ENCODE results near the gene TUBE1.
A peak's percentile ranks its signal among the peaks of the same experiment; 100 is the strongest.
"Not testable (repeated sequence)": the region's sequence is repeated elsewhere in the genome, so short reads cannot be mapped to it uniquely, and the experiment has no call there.

Gene TUBE1

GRCh38 chr6:112087136-112087911, at the start of gene TUBE1, which contains the start of gene FAM229B:
Gene TUBE1, minus strand, starts transcription at chr6:112087482. Its CDS starts 48 bp downstream, at chr6:112087434.
Gene FAM229B, plus strand, starts transcription at chr6:112087591. Its CDS starts 11,693 bp downstream, at chr6:112099284.
- H3K9me3 Mint-ChIP-seq = no peaks in the 10 kb centered on the region
- no peak within 1 kb of the TSS for H3K4me3 Mint-ChIP-seq
- H3K27me3 Mint-ChIP-seq = peaks cover 5% of the 10 kb centered on the region
- H3K4me1 Mint-ChIP-seq = no peaks in the 10 kb centered on the region
- H3K27ac Mint-ChIP-seq = no peak within 1 kb of the TSS
- peak; percentile 71 to 87 for DNase-seq (ENCODE audit: low spot score in 2 of 2)
- H3K36me3 Mint-ChIP-seq = peaks cover 6% of the 10 kb centered on the region
- ATAC-seq (ENCODE audit: low read depth) = peak; percentile 92

- H3K36me3 Mint-ChIP-seq = no peaks in the 10 kb centered on the region
- DNase-seq (ENCODE audit: low spot score in 2 of 2) (no peak), ATAC-seq (ENCODE audit: low read depth) (no peak)
- no peak overlapping the region for H3K27ac Mint-ChIP-seq
- no peaks in the 10 kb centered on the region for H3K9me3 Mint-ChIP-seq
- H3K27me3 Mint-ChIP-seq = peaks cover 8% of the 10 kb centered on the region
- no peaks in the 10 kb centered on the region for H3K4me1 Mint-ChIP-seq
- H3K4me3 Mint-ChIP-seq = no peak overlapping the region
These were observed 43.6 kb upstream of the TUBE1 start for GRCh38 chr6:112130878-112131277.

- Mint-ChIP-seq H3K27me3 (peaks cover 8% of the 10 kb centered on the region), H3K36me3 (no peaks in the 10 kb centered on the region), H3K4me1 (no peaks in the 10 kb centered on the region), H3K27ac (no peak overlapping the region), H3K9me3 (no peaks in the 10 kb centered on the region), H3K4me3 (no peak overlapping the region)
- DNase-seq (ENCODE audit: low spot score in 2 of 2) = no peak
- no peak for ATAC-seq (ENCODE audit: low read depth)
These were observed 40.9 kb upstream of the TUBE1 start for GRCh38 chr6:112128208-112128607.

GRCh38 chr6:112123982-112124381, 36.7 kb upstream of the TUBE1 start:
- peaks cover 12% of the 10 kb centered on the region for H3K27me3 Mint-ChIP-seq
- no peak overlapping the region for H3K4me3 Mint-ChIP-seq
- ATAC-seq (ENCODE audit: low read depth) (no peak), DNase-seq (ENCODE audit: low spot score in 2 of 2) (no peak)
- H3K9me3 Mint-ChIP-seq = no peaks in the 10 kb centered on the region
- peaks cover 2% of the 10 kb centered on the region for H3K4me1 Mint-ChIP-seq
- no peaks in the 10 kb centered on the region for H3K36me3 Mint-ChIP-seq
- H3K27ac Mint-ChIP-seq = no peak overlapping the region

GRCh38 chr6:112122756-112123155, 35.5 kb upstream of the TUBE1 start:
- H3K9me3 Mint-ChIP-seq = no peaks in the 10 kb centered on the region
- peaks cover 8% of the 10 kb centered on the region for H3K27me3 Mint-ChIP-seq
- H3K4me1 Mint-ChIP-seq = peaks cover 2% of the 10 kb centered on the region
- DNase-seq (ENCODE audit: low spot score in 2 of 2) = no peak
- H3K4me3 Mint-ChIP-seq = no peak overlapping the region
- H3K36me3 Mint-ChIP-seq = no peaks in the 10 kb centered on the region
- no peak overlapping the region for H3K27ac Mint-ChIP-seq
- ATAC-seq (ENCODE audit: low read depth) = no peak

GRCh38 chr6:112118034-112118433, 30.8 kb upstream of the TUBE1 start:
- Mint-ChIP-seq H3K27ac (no peak overlapping the region), H3K36me3 (no peaks in the 10 kb centered on the region), H3K27me3 (peaks cover 6% of the 10 kb centered on the region), H3K9me3 (no peaks in the 10 kb centered on the region), H3K4me3 (no peak overlapping the region), H3K4me1 (peaks cover 1% of the 10 kb centered on the region)
- DNase-seq (ENCODE audit: low spot score in 2 of 2) (no peak), ATAC-seq (ENCODE audit: low read depth) (no peak)

GRCh38 chr6:112117554-112117953, 30.3 kb upstream of the TUBE1 start:
- H3K27me3 Mint-ChIP-seq = peaks cover 5% of the 10 kb centered on the region
- H3K9me3 Mint-ChIP-seq = no peaks in the 10 kb centered on the region
- DNase-seq (ENCODE audit: low spot score in 2 of 2) = no peak
- no peak for ATAC-seq (ENCODE audit: low read depth)
- no peak overlapping the region for H3K4me3 Mint-ChIP-seq
- H3K36me3 Mint-ChIP-seq = no peaks in the 10 kb centered on the region
- H3K27ac Mint-ChIP-seq = no peak overlapping the region
- no peaks in the 10 kb centered on the region for H3K4me1 Mint-ChIP-seq

GRCh38 chr6:112116221-112116620, 28.9 kb upstream of the TUBE1 start:
- peaks cover 6% of the 10 kb centered on the region for H3K27me3 Mint-ChIP-seq
- ATAC-seq (ENCODE audit: low read depth) (no peak), DNase-seq (ENCODE audit: low spot score in 2 of 2) (no peak)
- no peak overlapping the region for H3K4me3 Mint-ChIP-seq
- H3K27ac Mint-ChIP-seq = no peak overlapping the region
- no peaks in the 10 kb centered on the region for H3K4me1 Mint-ChIP-seq
- no peaks in the 10 kb centered on the region for H3K9me3 Mint-ChIP-seq
- H3K36me3 Mint-ChIP-seq = no peaks in the 10 kb centered on the region

GRCh38 chr6:112114577-112115223, 27.4 kb upstream of the TUBE1 start:
- Mint-ChIP-seq H3K4me1 (no peaks in the 10 kb centered on the region), H3K4me3 (no peak overlapping the region), H3K9me3 (no peaks in the 10 kb centered on the region), H3K27ac (no peak overlapping the region), H3K27me3 (peaks cover 6% of the 10 kb centered on the region), H3K36me3 (no peaks in the 10 kb centered on the region)
- DNase-seq (ENCODE audit: low spot score in 2 of 2) (no peak), ATAC-seq (ENCODE audit: low read depth) (no peak)

GRCh38 chr6:112113918-112114317, 26.6 kb upstream of the TUBE1 start:
- Mint-ChIP-seq H3K36me3 (no peaks in the 10 kb centered on the region), H3K9me3 (no peaks in the 10 kb centered on the region), H3K4me3 (no peak overlapping the region), H3K4me1 (no peaks in the 10 kb centered on the region), H3K27ac (no peak overlapping the region), H3K27me3 (peaks cover 6% of the 10 kb centered on the region)
- DNase-seq (ENCODE audit: low spot score in 2 of 2) (no peak), ATAC-seq (ENCODE audit: low read depth) (no peak)

GRCh38 chr6:112113431-112113830, 26.1 kb upstream of the TUBE1 start:
- no peak overlapping the region for H3K27ac Mint-ChIP-seq
- H3K4me1 Mint-ChIP-seq = no peaks in the 10 kb centered on the region
- no peak overlapping the region for H3K4me3 Mint-ChIP-seq
- ATAC-seq (ENCODE audit: low read depth) (no peak), DNase-seq (ENCODE audit: low spot score in 2 of 2) (no peak)
- no peaks in the 10 kb centered on the region for H3K36me3 Mint-ChIP-seq
- H3K9me3 Mint-ChIP-seq = no peaks in the 10 kb centered on the region
- H3K27me3 Mint-ChIP-seq = peaks cover 6% of the 10 kb centered on the region

GRCh38 chr6:112109262-112109661, 22.0 kb upstream of the TUBE1 start:
- Mint-ChIP-seq H3K27me3 (peaks cover 3% of the 10 kb centered on the region), H3K36me3 (peaks cover 1% of the 10 kb centered on the region), H3K4me3 (no peak overlapping the region), H3K27ac (no peak overlapping the region), H3K4me1 (no peaks in the 10 kb centered on the region), H3K9me3 (peaks cover 3% of the 10 kb centered on the region)
- DNase-seq (ENCODE audit: low spot score in 2 of 2) (no peak), ATAC-seq (ENCODE audit: low read depth) (no peak)

- ATAC-seq (ENCODE audit: low read depth) (no peak), DNase-seq (ENCODE audit: low spot score in 2 of 2) (no peak)
- peaks cover 2% of the 10 kb centered on the region for H3K27me3 Mint-ChIP-seq
- no peak overlapping the region for H3K4me3 Mint-ChIP-seq
- H3K36me3 Mint-ChIP-seq = peaks cover 4% of the 10 kb centered on the region
- H3K27ac Mint-ChIP-seq = no peak overlapping the region
- H3K4me1 Mint-ChIP-seq = no peaks in the 10 kb centered on the region
- peaks cover 3% of the 10 kb centered on the region for H3K9me3 Mint-ChIP-seq
These were observed 19.3 kb upstream of the TUBE1 start for GRCh38 chr6:112106562-112106961.

- not testable (repeated sequence) for DNase-seq (ENCODE audit: low spot score in 2 of 2); H3K4me3 Mint-ChIP-seq; H3K9me3 Mint-ChIP-seq; H3K27me3 Mint-ChIP-seq; H3K4me1 Mint-ChIP-seq; H3K36me3 Mint-ChIP-seq; H3K27ac Mint-ChIP-seq; ATAC-seq (ENCODE audit: low read depth)
These were observed 18.7 kb upstream of the TUBE1 start for GRCh38 chr6:112106026-112106425.

Data from memory B cell (primary cell).